ENCODE results near the gene COL18A1.
A peak's percentile ranks its signal among the peaks of the same experiment; 100 is the strongest.

COL18A1 gene

DNA sequence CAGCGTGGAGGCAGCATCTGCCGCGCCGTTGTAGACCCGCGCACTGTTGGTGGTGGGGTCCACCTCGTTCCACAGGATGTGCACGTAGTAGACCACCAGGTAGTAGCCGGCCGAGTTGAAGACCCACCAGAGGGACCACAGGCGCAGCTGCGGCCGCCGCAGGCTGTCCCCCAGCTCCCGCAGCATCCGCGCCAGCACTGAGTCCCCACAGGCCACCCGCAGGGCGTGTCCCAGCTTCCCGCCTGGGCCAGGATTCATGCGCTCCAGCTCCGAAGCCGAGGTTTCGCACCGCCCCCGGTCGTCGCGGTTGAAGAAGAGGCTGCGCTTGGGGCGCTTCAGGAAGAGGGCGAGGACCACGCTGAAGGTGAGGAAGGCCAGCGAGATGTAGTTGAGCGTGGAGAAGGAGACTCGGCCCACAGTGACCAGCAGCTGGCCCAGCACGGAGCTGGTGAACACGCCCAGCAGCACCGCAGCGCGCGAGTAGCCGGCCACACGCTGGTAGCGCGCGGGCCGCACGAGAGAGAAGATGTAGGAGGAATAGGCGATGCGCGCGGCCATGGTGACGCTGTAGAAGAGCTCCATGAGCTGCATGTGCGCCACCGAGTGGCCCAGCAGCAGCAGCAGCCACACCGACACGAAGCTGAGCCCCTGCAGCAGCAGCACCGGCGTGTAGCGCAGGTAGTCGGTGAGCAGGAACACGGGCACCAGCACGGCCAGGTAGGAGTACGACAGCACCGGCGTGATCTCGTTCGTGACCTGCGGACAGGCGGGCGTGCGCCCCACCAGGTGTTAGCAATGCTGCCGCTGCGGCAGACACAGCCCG lies 126.6 kb downstream of the COL18A1 start:
- TF ChIP-seq POLR2A (IDR thresholded peaks at IDR 0.05; ENCODE audit: low read length) (no peak), GATA1 (IDR thresholded peaks at IDR 0.05; ENCODE audit: low read depth, low read length) (no peak)
- no peak for DNase-seq

- TF ChIP-seq GATA1 (IDR thresholded peaks at IDR 0.05; ENCODE audit: low read depth, low read length) (no peak), POLR2A (IDR thresholded peaks at IDR 0.05; ENCODE audit: low read length) (no peak)
- DNase-seq = no peak
These were observed 127.9 kb downstream of the COL18A1 start for GRCh38 chr21:45532826-45533360.

GRCh38 chr21:45533361-45533845 lies 128.4 kb downstream of the COL18A1 start:
- TF ChIP-seq GATA1 (IDR thresholded peaks at IDR 0.05; ENCODE audit: low read depth, low read length) (no peak), POLR2A (IDR thresholded peaks at IDR 0.05; ENCODE audit: low read length) (no peak)
- DNase-seq = no peak

GRCh38 chr21:45533846-45534635 lies 129.1 kb downstream of the COL18A1 start:
- TF ChIP-seq GATA1 (IDR thresholded peaks at IDR 0.05; ENCODE audit: low read depth, low read length) = no peak
- TF ChIP-seq POLR2A (IDR thresholded peaks at IDR 0.05; ENCODE audit: low read length) = no peak

DNA sequence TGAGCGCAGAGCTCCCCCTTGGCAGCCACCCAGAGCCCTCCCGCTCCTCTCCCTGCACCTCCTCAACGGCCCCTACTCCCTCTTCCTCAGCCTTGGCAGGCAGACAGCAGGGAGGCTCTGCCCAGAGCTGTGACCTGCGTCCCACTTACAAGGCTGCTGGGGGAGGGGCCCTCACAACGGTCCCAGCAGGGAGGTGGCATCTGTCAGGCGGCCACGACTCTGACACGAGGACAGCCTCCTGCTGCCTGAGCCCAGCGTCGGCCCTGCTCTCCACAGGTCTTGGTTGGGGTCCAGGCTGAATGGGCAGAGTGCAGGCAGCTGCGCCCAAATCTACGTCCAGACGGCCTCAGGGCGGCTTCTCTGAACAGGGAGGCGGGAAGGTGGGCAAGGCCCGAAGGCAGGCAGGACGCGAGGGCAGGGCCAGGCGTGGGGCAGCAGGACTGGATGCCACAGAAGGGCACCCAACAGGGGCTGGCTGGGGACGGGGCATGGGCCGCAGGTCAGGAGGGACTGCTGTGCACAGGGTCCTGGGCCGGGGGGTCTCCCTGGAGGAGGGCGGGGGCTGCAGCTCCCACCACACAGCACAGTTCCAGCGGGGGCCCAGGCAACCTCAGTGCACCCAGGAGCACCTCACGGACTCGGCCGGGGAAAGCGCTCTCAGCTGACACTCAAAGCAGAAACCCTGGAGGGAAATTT lies 129.8 kb downstream of the COL18A1 start:
- TF ChIP-seq POLR2A (IDR thresholded peaks at IDR 0.05; ENCODE audit: low read length) (no peak), GATA1 (IDR thresholded peaks at IDR 0.05; ENCODE audit: low read depth, low read length) (no peak)
- DNase-seq = no peak

More at GRCh38 chr21:45533846-45534635, 129.1 kb downstream of the COL18A1 start:
- no peak for DNase-seq

DNA sequence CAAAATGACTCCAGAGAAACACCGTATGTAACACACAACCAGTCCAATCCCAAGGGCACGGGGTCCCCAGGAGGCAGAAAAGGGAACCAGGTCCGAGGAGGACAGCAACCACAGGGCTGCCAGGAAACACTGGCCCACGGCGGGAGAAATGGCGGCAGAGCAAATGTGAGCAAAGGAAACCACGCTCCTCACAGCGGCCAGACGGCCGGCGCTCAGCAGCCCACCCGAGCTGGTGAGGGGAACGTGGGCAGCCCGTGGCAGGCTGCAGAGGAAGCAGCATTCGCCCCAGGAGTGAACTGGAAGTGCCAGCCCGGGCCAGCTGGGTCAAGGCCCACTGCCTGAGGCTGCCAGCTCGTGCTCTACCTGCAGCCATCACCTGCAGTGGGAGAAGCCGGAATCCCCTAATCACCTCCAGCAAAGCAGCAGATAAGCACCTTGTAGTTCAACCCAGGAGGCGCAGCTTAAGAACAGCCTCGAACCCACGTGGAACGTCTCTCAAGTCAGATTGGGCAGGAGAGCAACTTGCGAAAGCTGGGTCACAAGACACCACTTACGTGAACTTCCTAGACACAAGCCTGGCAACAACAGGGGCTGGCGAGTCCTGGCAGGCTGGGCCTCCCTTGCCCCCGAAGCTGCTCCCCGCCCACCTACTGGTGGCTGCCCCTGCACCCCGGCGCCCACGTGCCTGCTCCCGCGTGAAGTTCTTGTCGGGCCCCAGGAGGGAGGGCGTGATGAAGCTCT lies 130.5 kb downstream of the COL18A1 start:
- TF ChIP-seq GATA1 (IDR thresholded peaks at IDR 0.05; ENCODE audit: low read depth, low read length) (no peak), POLR2A (IDR thresholded peaks at IDR 0.05; ENCODE audit: low read length) (no peak)
- DNase-seq = peak in 1 of 2 experiments; percentile 13

GRCh38 chr21:45536301-45537081 lies 131.5 kb downstream of the COL18A1 start:
- TF ChIP-seq POLR2A (IDR thresholded peaks at IDR 0.05; ENCODE audit: low read length) (no peak), GATA1 (IDR thresholded peaks at IDR 0.05; ENCODE audit: low read depth, low read length) (no peak)
- DNase-seq = no peak

DNA sequence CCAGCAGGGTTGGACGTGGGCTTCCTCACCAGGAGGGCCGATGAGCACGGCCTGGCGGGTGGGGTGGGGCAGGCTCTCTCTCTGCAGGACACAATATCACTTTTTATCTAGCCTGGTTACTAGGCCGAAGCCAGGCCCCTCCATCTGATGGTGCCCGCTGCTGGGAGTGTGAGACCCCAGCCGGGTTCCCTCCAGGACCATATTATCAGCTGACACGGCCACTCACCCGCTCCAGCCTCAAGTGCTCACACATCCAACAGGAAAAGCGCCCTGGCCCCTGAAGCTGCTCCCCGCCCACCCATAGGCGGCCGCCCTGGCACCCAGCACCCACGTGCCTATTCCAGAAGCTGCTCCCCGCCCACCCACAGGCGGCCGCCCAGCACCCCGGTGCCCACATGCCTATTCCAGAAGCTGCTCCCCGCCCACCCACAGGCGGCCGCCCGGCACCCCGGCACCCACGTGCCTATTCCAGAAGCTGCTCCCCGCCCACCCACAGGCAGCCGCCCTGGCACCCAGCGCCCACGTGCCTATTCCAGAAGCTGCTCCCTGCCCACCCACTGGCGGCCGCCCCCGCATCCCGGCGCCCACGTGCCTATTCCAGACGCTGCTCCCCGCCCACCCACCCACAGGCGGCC lies 132.3 kb downstream of the COL18A1 start:
- no peak for DNase-seq
- no peak for TF ChIP-seq GATA1 (IDR thresholded peaks at IDR 0.05; ENCODE audit: low read depth, low read length)
- TF ChIP-seq POLR2A (IDR thresholded peaks at IDR 0.05; ENCODE audit: low read length) = no peak

DNA sequence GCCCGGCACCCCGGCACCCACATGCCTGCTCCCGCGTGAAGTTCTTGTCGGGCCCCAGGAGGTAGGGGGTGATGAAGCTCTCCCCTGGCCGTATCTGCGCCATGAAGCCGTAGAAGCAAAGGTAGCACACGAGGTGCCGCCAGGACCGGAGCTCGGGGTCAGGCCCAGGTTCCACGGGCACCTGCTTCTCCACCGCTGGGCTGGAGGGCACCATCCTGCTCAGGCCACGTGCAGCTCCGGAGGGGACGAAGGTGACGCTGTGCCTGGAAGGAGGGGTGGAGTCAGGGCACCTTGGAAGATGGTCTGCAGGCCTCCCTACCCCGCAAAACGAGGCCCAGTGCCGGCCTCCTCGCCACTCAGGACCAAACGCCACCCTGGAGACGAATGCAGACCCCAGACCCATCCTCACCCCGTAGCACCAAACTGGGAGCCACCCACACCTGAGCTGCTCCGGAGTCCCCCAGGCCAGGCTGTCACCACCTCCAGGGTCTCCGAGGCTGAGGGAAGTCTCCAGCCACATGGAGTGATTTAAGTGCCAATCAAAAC lies 132.9 kb downstream of the COL18A1 start:
- DNase-seq = no peak
- TF ChIP-seq GATA1 (IDR thresholded peaks at IDR 0.05; ENCODE audit: low read depth, low read length) (no peak), POLR2A (IDR thresholded peaks at IDR 0.05; ENCODE audit: low read length) (no peak)

GRCh38 chr21:45538381-45539045 lies 133.5 kb downstream of the COL18A1 start:
- DNase-seq = no peak
- TF ChIP-seq POLR2A (IDR thresholded peaks at IDR 0.05; ENCODE audit: low read length) = no peak
- no peak for TF ChIP-seq GATA1 (IDR thresholded peaks at IDR 0.05; ENCODE audit: low read depth, low read length)

All from erythroblast (primary cell).